GM18517 (cell line): ENCODE measurements around the gene LIMK1.
A peak's percentile ranks its signal among the peaks of the same experiment; 100 is the strongest.
"Not testable (repeated sequence)": the region's sequence is repeated elsewhere in the genome, so short reads cannot be mapped to it uniquely, and the experiment has no call there.

Experiments
- ATAC-seq: cut with Tn5 transposase; IDR thresholded peaks from one replicate; pipeline ENCODE4 v1.9.1; 2021; ENCODE audit warnings: mild to moderate bottlenecking, moderate library complexity; ENCODE audit not compliant: unreplicated experiment

The LIMK1 gene

DNA sequence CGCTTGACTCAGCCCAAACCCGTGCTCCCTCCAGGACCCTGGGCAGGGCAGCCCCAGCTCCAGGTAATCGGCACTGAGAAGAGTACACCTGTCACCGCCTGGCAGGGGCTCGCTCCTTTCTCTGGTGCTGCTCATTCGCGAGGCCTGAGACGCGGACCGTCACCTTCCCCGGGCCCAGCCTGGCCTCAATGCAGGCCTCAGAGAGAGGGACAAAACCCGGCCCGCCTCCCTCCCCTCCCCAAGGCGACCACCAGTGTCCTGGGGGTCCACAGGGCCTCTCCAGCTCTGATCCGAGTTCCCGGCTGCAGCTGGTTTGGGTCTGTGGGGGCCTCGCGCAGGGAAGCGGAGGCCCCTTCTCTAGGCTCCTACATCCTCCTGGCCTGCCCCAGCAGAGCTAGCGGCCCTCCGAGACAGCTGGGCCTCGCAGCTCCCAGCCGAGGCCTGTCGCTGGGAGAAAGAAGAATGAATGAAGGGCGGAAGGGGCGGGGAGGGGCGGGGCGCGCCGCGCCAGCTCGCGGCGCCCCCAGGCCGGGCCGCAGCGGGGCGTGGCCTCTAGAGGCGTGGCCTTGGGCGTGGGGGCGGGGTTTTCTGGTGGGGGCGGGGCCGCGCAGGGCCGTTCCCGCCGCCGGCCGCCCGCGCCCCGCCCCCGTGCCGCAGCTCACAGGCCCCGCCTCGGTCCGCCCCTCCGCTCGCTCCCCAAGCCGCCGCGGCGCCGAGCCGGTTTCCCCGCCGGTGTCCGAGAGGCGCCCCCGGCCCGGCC is at the start of gene LIMK1:
LIMK1 (plus strand) TSS at position 688 of the 760 bp plus-strand sequence. CDS start 187 bp downstream, outside the sequence.
- ATAC-seq = peak; percentile 50

DNA sequence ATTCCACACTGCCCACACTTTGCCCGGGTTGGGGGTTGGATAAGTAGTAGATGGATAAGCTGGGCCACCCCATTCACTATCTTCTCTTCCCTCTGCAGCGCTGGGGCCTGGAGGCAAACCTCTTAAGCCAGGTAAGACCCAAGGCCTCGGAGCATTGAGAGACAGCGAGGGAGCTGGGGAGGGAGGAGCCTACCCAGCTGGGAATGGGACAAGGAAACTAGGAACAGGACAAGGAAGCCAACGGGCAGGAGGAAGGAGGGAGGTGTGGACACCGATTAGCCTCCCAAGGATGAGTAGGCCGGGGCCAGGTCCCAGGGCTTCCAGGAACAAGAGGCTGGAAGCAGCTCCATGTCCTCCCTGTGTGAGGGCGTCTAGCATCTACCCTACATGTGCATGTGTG is 46.0 kb upstream of the LIMK1 start:
- ATAC-seq = no peak

DNA sequence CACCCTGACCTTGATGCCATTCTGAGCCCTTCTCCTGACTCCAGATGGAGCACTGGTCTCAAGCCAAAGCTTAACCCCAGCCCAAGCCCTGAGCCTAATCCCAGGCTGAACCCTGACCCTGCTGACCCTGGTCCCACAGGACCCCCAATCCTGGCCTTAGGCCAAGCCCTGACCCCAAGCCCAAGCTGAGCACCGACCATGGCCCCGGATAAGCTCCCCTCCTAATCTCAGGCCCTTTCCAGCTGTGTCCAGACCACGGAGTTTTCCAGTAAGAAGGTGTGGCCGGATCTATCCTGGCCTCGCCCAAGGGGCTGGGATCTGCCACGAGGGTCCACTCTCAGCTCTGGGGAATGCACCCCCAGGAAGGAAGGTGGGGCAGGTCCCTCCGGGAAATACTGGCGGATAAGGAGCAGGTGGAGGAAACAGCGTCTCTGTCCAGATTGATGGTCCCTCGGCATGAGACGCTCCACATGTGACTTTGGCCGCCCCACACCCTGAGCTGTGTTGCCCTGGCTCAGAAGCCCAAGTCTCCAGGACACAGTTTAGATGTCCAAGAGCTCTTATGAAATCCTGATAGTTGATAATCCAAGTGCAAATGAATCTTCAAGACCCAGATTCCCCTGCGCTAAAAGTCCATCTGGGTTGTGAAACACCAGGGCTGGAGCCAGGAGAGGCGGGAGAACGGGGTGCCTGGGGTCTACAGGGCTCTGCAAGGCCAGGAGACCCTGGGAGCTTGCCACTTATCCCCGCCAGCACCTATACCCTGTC is 45.2 kb upstream of the LIMK1 start:
- no peak for ATAC-seq

DNA sequence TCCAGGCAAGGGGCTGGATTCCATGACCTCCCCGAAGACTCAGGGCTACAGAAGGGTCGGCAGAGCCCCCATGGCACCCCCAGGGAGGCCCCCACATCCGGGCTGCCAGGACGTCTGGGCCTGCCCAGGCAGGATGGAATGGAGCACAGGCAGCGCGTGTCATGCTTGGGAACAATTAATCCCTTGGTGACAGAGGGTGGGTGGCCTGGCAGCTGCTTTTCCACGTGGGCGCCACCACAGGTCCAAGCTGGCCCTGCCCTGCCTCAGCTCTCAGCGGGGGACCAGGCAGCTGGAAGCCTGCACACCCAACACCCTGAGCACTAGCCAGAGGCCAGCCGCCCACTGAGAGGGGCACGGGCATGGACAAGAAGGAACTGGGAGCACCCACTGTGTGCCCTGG is 44.3 kb upstream of the LIMK1 start:
- ATAC-seq = no peak

DNA sequence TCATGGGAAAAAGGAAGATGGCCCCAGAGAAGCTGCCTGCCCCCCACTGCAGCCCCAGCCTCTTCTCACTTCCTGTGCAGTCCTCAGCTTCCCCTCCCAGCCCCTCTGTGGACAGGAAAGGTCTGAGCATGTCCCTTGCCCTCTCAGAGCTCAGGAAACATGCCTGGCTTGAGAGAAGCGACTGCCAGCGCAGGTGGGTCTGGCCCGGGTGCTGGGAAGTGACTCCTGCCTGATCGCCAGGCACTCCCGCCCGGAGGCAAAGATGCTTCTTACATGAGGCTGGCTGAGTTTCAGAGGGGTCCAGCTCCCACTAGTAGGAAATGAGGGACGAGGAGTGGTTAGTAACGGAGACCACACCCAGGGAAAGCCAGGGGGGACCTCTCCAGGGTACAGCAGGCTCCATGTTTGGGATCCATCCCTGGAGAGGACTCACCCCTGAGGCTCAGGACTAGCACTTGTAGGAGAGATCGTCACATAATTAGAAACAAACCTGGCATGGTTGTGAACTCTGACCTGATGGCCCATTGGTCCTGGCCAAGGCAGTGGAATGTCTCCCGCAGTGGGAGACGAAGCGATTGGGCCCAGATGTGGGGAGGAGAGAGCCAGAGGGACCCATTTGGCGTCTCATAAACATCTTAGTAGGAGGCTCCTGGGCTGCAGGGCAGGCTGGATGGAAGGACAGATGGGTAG is 43.4 kb upstream of the LIMK1 start:
- no peak for ATAC-seq

DNA sequence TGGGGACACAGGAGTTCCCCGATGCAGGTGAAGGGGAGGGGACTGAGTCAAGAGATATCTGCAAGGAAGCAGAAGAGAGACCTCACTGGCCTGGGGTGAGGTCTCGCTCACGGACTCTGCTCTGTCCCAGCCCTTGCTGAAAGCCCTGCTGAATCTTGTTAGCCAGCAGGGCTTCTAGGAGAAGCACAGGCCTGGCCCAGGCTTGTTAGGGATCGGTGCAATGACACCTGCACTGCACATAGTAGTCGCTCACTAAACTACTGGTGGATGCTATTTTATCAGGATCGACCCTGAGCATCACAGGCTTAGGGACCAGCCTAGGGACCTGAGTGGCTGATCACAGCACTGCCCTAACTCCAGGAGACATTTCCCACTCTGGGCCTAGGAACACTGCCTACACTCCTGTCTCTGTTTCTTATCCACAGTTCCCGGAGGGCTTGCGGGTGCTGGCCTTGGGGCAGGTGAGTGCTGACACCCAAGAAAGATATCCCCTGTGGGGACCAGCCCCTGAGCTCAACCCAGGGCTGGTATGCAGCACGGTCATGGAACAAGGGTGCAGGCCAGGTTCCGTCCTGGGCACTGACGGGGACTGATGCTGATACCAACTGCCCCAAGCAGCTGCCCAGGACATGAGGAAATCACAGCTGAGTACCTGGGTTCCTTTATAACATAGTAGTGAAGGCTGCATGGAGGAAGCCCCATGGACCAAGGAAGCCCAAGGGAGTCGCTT is 42.6 kb upstream of the LIMK1 start:
- no peak for ATAC-seq

DNA sequence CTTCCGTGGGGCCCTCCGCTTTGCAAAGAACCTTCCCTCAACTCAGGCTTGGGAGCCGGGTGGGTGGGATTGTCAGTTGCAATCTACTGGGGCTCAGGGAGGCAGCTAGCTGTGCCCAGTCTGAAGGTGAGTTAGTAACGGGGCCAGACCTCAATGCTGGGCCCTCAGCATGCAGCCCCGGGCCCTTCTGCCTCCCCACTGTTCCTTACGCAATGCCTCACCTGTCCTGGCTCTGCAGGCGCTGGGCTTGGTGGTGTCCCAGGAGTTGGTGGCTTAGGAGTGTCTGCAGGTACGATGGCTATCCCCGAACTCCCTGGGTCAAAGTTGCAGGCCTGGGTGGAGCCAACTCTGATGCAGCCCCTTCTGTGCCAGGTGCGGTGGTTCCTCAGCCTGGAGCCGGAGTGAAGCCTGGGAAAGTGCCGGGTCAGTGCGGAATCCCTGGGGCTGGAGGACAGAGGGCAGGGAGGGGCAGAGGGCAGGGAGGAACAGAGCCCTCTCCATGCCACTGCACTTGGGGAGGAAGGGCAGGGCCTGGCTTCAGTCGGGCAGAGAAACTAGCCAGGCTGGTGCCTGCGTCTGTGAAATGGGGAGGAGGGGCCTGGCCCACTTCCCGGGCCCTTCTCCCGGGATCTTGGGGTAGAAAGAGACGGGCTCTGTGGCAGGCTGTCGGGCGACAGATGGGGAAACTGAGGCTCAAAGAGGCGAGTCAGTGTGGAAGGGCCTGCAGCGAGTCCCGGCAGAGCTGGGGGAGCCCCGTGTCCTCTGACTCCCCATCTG is 40.7 kb upstream of the LIMK1 start:
- ATAC-seq = no peak

DNA sequence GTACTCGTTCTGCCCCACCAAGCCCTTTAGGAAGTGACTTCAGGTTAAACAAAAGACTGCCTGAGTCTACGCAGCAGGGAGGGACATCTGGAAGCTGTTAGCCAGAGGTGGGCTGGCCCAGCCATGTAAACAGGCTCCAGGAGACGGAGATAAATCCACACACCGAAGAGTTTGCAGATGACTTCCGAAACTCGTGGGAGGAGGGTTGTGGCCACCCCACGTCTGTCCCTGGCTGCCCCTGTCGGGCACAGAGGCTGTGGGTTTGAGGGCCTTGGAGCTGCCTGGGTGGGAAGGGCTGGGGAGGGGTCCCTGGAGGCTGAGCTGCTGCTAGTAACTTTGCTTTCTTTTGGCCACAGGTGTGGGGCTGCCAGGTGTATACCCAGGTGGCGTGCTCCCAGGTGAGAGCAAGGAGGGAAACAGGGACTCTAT is 40.1 kb upstream of the LIMK1 start:
- no peak for ATAC-seq

DNA sequence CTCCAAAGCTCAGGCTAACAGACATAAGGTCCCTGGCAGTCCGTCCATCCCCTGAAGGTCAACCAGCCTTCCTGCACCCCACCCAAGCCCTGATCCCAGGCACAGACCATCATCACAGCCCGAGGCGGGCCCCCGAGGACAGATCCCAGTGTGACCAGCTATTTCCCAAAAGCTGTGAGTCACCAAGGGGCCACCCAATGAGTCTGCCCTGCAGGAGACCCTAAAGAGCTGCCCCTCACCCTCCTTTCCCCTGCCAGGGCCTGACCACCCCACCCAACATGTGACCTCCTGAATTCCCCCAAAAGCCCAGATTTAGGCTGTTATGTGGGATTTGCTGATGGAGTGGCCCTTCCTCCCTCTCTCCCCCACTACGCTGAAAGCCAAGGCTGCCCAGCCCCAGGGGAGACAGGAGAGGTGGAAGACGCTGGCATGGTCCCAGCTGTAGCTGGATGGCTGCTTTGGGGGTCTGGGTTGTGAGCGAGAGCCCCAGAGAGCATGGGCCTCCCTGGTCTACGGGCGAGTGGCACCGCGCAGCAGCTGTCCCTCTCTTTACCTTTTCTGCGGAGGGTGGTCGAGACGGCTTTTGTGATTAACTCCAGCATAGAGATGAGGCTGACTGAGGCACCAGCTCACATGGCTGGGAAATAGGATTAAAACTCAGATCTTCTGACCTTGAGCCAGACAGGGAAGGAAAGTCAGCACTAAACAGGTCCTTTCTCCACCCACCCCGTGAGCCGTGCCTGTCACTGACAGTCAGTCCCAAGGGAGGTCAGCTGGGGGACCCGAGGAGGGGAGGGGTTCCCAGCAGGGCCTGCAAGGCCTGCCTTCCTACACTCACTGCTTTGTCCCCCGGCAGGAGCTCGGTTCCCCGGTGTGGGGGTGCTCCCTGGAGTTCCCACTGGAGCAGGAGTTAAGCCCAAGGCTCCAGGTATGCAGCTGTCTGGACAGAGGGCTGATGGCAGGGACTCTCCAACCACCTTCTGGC is 38.9 kb upstream of the LIMK1 start:
- no peak for ATAC-seq

DNA sequence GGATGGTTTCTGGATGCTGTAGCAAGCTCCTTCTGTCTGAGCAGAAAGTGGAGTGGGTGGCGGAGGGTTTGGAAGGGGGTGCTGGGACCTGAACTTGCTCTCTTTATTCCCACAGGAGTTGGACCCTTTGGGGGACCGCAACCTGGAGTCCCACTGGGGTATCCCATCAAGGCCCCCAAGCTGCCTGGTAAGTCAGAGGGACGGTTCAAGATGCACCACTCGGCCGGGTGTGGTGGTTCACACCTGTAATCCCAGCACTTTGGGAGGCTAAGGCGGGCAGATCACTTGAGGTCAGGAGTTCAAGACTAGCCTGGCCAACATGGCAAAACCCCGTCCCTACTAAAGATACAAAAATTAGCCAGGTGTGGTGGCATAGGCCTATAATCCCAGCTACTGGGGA is 37.0 kb upstream of the LIMK1 start:
- ATAC-seq = not testable (repeated sequence)

DNA sequence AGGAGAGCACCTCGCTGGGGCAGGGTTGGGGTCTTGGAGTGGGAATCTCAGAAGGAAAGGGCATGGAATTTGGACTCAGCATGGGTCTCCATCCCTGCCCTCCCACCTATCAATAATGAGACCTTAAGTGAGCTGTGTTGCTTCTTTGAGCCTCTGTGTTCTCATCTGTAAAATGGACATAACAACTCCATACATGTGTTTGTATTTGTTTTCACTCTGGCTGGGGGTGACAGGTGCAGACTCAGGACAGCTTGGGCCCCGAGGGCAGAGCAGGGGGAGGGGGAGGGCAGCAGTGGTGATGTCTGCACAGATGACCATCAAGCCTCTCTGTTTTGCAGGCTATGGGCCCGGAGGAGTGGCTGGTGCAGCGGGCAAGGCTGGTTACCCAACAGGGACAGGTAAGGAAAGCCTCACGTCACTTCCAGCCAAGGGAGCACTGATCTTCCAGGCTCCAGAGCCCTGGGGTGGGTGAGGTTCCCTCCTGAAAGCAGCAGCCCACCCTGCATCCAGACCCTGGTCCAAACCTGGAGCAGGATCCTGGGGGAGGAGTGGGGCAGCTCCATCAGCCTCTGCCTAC is 35.7 kb upstream of the LIMK1 start:
- no peak for ATAC-seq

DNA sequence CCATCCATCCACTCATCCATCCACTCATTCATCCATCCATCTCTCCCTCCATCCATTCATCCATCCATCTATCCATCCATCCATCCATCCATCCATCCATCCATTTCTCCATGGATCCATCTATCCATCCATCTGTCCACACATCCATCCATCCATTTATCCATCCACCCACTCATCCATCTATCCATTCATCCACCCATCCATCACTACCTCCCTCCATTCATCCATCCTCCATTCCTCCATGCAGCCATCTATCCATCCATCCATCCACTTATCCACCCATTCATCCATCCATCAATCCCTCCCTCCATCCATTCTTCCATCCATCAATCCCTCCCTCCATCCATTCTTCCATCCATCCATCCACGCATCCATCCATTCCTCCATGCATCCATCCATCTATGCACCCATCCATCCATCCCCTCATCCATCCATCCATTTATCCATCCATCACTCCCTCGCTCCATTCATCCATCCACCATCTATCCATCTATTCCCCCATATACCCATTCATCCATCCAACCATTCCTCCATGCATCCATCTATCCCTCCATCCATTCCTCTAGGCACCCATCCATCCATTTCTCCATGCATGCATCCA is 34.5 kb upstream of the LIMK1 start:
- no peak for ATAC-seq

DNA sequence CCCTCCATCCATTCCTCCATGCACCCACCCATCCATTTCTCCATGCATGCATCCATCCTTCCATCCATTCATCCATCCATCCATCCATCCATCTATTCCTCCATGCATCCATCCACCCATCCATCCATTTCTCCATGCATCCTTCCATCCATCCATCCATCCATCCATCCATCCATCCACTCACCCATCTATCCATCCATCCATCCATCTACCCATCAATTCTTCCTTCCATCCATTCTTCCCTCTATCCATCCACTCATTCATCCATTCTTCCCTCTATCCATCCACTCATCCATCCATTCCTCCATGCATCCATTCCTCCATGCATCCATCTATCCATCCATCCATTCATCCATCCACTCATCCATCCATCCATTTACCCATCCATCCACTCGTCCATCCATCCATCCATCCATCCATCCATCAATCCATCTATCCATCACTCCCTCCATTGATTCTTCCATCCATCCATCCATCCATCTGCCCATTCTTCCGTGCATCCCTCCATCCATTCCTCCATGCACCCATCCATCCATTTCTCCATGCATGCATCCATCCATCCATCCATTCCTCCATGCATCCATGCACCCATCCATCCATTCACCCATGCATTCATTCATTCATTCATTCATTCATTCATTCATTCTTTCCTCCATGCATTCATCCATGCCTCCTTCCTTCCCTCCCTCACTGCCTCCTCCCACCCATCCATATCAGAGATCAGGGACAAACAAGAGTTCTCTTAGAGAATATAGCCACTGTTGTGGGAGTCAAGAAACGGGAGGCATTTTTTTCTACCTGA is 33.4 kb upstream of the LIMK1 start:
- no peak for ATAC-seq

DNA sequence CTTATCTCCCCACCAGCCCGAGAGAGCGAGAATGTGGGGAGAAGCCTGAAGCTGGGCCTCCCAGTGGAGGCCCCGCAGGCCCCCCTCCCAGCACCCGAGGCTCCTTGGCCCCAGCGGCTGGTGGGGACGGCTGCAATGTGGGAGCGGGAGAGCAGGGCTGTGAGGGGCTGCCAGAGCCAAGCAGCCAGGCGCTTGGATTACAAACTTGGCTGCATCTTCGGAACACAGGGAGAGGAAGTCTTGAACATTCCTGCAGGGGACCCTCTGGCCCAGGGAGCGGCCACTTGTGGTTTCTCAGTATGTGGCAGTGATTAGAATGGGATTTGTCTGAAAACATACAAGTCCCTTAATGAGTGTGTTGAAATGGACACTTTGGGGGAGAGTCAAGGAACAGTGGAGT is 32.4 kb upstream of the LIMK1 start:
- no peak for ATAC-seq

DNA sequence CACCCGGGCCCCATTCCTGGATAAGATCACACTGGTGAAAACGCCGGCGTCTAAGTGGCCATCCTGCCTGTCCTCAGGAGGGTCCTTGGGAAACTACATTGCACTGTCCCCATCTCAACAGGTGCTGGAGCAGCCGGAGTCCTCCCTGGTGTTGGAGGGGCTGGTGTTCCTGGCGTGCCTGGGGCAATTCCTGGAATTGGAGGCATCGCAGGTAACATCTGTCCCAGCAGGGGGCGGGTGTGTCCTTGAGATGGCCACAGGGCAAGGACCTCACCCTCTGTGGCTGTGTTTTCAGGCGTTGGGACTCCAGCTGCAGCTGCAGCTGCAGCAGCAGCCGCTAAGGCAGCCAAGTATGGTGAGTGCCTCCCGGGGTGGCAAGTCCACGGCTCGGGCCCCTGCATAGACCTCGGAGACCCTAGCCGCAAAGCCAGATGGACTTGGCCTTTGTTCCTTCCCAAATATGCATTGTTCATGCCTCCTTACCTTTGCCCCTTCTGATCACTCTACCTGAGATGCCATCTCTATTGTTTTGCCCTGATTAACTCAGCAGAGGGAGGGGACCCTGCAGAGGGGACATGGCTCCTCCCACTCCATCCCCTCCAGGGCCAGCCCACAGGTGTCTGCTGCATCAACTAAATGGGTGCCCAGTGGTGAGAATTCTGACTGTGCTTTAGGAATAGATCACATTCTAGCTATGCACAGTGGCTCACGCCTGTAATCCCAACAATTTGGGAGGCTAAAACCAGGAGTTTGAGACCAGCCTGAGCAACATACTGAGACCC is 31.8 kb upstream of the LIMK1 start:
- ATAC-seq = no peak

DNA sequence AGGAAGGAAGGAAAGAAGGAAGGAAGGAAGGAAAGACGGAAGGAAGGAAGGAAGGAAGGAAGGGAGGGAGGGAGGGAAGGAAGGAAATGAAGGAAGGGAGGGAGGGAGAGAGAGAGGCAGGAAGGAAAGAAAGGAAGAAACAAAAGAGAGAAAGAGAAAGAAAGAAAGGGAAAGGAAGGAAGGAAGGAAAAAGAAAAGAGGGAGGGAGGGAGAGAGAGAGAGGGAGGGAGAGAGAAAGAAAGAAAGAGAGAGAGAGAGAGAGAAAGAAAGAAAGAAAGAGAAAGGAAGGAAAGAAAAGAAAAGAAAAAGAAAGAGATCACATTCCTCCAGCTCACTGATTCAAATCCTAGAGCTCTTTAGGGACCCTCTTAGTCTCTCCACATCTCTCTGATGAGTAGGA is 31.0 kb upstream of the LIMK1 start:
- ATAC-seq = no peak
